ENCODE data around the gene SAT2. TPM values are rescaled to one million over a fixed set of nuclear protein-coding genes. Genes with fewer than 3 reads are reported as not detected.
A peak's percentile ranks its signal among the peaks of the same experiment; 100 is the strongest.

SAT2 gene
- total RNA-seq, 6 donors from 2014 or later: 66.4 to 155 (median 81.3) TPM

DNA sequence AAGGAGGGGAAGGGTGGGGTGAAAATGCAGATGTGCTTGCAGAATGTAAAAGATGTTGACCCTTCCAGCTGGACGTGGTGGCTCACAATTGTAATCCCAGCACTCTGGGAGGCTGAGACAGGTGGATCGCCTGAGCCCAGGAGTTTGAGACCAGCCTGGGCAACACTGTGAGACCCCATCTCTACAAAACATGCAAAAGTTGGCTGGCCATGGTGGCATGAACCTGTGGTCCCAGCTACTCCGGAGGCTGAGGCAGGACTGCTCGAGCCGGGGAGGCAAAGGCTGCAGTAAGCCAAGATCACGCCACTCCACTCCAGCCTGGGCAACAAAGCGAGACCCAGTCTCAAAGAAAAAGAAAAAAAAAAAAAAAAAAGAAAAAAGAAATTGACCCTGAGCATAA, 40.9 kb upstream of the SAT2 start:
- WGBS, 2 donors: 94 to 95% methylated on average over 7 of the region's 7 CpGs
- Histone ChIP-seq H3K4me3 (no peak overlapping the region), H3K9me3 (peaks cover 3 to 5% (median 3%) of the 10 kb centered on the region in 4 donors), H3K27me3 (no peaks in the 10 kb centered on the region), H3K27ac (no peak overlapping the region), H3K36me3 (peaks cover 2 to 68% (median 59%) of the 10 kb centered on the region in 4 donors), H3K4me1 (no peaks in the 10 kb centered on the region)
- ATAC-seq (ENCODE audit: low FRiP score in 2 of 2) (no peak), DNase-seq (no peak)
- TF ChIP-seq POLR2AphosphoS5 (IDR thresholded peaks at IDR 0.05): no peak

DNA sequence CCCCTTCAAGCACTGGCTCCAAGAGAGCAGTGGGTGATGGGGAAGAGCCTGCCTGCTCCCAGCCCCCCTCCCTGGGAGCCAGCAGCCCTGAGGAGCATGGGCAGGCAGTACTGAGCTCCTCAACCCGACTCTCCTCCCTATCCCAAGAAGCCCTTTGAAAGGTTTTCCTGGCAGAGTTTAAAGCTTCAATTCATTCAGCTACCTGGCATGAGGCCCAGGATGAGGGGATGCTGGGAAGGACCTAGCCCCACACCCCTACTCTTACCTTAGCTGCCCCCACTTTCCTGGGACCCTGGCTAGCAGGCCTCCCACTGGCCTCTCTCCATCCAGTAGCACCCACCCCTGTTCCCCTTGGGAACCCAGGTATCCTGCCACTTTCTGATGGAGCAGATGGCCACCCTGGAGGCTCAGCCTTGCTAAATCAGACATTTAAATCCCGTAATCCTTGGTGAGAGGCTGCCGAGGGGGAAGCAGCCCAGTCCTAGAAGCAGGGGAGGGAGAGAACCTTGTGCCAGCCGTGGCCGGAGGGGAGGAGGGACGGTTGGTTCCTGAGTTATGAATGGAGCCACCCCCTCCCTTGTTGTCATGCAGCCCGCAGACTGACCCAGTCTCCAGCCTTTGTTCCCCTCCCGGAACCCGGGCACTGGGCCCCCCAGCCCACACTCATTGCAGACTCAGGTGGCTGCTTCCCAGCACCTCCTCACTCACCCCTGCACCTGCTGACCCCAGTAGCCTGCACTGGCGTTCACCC, 40.2 kb upstream of the SAT2 start:
- no peak overlapping the region for H3K27ac ChIP-seq
- WGBS, 2 donors: 77 to 93% methylated on average over 4 to 10 of the region's 10 CpGs
- H3K4me3 ChIP-seq: no peak overlapping the region
- no peaks in the 10 kb centered on the region for H3K9me3 ChIP-seq
- no peaks in the 10 kb centered on the region for H3K4me1 ChIP-seq
- peaks cover 0 to 61% (median 52%) of the 10 kb centered on the region in 4 donors for H3K36me3 ChIP-seq
- no peaks in the 10 kb centered on the region for H3K27me3 ChIP-seq
- ATAC-seq (ENCODE audit: low FRiP score in 2 of 2): no peak
- no peak for TF ChIP-seq POLR2AphosphoS5 (IDR thresholded peaks at IDR 0.05)
- TF ChIP-seq, protein P1, sequence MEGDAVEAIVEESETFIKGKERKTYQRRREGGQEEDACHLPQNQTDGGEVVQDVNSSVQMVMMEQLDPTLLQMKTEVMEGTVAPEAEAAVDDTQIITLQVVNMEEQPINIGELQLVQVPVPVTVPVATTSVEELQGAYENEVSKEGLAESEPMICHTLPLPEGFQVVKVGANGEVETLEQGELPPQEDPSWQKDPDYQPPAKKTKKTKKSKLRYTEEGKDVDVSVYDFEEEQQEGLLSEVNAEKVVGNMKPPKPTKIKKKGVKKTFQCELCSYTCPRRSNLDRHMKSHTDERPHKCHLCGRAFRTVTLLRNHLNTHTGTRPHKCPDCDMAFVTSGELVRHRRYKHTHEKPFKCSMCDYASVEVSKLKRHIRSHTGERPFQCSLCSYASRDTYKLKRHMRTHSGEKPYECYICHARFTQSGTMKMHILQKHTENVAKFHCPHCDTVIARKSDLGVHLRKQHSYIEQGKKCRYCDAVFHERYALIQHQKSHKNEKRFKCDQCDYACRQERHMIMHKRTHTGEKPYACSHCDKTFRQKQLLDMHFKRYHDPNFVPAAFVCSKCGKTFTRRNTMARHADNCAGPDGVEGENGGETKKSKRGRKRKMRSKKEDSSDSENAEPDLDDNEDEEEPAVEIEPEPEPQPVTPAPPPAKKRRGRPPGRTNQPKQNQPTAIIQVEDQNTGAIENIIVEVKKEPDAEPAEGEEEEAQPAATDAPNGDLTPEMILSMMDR (IDR thresholded peaks at IDR 0.05): no peak
- DNase-seq: no peak

DNA sequence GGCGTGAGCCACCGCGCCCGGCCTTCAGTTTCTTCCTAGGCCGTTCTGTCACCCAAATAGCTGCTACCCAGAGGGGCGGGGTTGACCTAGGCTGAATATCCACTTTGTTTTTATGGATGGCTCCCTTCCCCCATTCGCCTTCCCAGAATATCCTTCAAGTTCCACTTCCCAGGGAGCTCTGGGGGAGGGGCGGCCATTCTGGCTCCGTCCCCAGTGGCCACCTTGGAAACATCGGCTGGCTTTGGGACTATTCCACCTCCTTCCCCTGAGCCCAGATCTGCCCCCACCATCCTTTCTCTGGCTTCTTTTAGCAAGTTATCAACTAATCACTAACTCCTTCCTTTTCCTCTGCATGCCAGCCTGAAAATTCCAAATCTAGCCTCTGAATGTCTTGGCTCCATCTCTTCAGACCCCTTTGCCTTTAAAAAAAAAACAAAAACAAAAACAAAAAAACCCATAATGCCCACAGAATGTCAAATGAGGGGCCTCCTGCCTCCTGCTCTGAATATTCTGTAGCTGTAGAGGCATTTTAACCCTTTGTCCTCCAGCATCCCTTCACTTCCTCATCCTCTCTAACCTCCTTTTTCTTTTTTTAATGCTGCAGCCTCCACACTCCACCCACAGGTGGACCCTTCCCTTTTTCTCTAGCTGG, 29.5 kb upstream of the SAT2 start:
- WGBS, 2 donors: 43 to 49% methylated on average over 10 of the region's 10 CpGs
- Histone ChIP-seq H3K27ac (no peak overlapping the region), H3K4me3 (no peak overlapping the region), H3K36me3 (no peaks in the 10 kb centered on the region), H3K9me3 (no peaks in the 10 kb centered on the region), H3K27me3 (peaks cover 0 to 4% (median under 1%) of the 10 kb centered on the region in 4 donors), H3K4me1 (peaks cover 0 to under 1% (median 0%) of the 10 kb centered on the region in 4 donors)
- DNase-seq: peak in 1 of 2 donors; percentile 41
- no peak for ATAC-seq (ENCODE audit: low FRiP score in 2 of 2)
- TF ChIP-seq POLR2A (IDR thresholded peaks at IDR 0.05) (no peak), POLR2AphosphoS5 (IDR thresholded peaks at IDR 0.05) (no peak), EP300 (IDR thresholded peaks at IDR 0.05) (no peak)
- TF ChIP-seq, protein P1 (IDR thresholded peaks at IDR 0.05): no peak

DNA sequence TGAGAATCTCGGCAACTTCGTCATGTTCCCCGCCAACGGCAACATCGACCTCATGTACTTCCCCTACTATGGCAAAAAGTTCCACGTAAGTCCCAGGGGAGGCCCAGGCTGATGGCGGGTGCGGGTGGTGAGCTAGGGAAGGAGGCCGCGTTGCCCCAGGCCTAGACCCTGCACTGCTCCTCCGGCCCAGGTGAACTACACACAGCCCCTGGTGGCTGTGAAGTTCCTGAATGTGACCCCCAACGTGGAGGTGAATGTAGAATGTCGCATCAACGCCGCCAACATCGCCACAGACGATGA, 27.9 kb upstream of the SAT2 start:
- H3K4me1 ChIP-seq: peaks cover 13 to 16% (median 15%) of the 10 kb centered on the region in 4 donors
- DNase-seq (no peak), ATAC-seq (ENCODE audit: low FRiP score in 2 of 2) (no peak)
- H3K9me3 ChIP-seq: no peaks in the 10 kb centered on the region
- TF ChIP-seq POLR2AphosphoS5 (IDR thresholded peaks at IDR 0.05) (no peak), EP300 (IDR thresholded peaks at IDR 0.05) (no peak)
- TF ChIP-seq, protein P1 (IDR thresholded peaks at IDR 0.05): no peak
- no peak overlapping the region for H3K4me3 ChIP-seq
- no peak overlapping the region for H3K27ac ChIP-seq
- peaks cover 0 to 20% (median 6%) of the 10 kb centered on the region in 4 donors for H3K27me3 ChIP-seq
- 92 to 95% methylated on average over 17 of the region's 17 CpGs for WGBS, 2 donors
- no peaks in the 10 kb centered on the region for H3K36me3 ChIP-seq

DNA sequence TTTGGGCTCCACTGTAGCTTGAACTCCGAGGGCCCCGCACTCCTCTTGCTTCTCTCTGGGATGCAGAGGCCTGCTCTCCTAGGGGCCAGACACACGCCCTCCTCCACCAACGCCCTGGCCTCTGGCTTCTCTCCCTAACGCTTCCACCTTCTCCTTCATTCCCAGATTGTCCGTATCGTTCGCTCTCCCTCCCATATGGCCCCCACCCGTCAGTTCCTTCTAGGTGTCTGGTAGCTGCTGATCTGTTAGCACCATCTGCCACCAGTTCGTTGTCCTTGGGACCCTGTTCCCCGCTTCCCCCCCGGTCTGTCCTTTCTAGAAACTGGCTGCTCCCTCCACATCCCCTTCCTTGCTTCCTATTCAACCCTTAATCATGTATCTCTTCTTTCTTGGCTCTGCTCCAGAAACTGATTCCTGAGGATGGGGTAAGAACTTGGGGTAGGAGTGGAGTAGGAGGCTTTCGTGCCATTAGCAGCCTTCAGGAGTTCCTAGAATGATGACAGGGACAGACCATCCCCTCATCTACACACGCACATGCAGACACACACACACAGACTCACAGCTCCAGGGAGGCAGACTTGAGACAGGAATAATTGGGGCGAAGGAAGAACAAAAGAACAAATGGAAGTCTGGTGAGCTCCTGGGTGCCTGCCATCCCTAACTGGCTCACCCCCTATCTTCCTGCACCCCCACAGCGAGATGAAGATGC, 27.4 kb upstream of the SAT2 start:
- Histone ChIP-seq H3K4me3 (no peak overlapping the region), H3K36me3 (no peaks in the 10 kb centered on the region), H3K27me3 (peaks cover 0 to 25% (median 6%) of the 10 kb centered on the region in 4 donors), H3K9me3 (no peaks in the 10 kb centered on the region), H3K4me1 (peaks cover 16 to 21% (median 20%) of the 10 kb centered on the region in 4 donors), H3K27ac (no peak overlapping the region)
- DNase-seq: no peak
- no peak for ATAC-seq (ENCODE audit: low FRiP score in 2 of 2)
- TF ChIP-seq POLR2AphosphoS5 (IDR thresholded peaks at IDR 0.05): no peak
- TF ChIP-seq, protein P1 (IDR thresholded peaks at IDR 0.05): no peak
- TF ChIP-seq POLR2A (IDR thresholded peaks at IDR 0.05): no peak
- TF ChIP-seq EP300 (IDR thresholded peaks at IDR 0.05): no peak
- WGBS, 2 donors: 75 to 80% methylated on average over 16 of the region's 16 CpGs
